HepG2 (cell line): ENCODE results near the gene TMEM127. TPM values are rescaled to one million over a fixed set of nuclear protein-coding genes. Genes with fewer than 3 reads are reported as not detected.

Experiments
- ATAC-seq: fragments of 200-7000 bp; cut with Tn5 transposase; 3 replicates; pipeline ENCODE4 v1.9.1; 2020; ENCODE audit warnings: mild to moderate bottlenecking, moderate library complexity
- BruUV-seq: library from RNA; stranded (reverse); fragments of 400-500 nt; replicated peaks from 2 replicates; lab custom pipeline; 2021; lab: Mats Ljungman, UMichigan
- CTCF ChIA-PET: fragments of 300-600 bp; formaldehyde crosslinking; extraction: SDS; loops from one replicate; lab custom pipeline; 2021; ENCODE audit warnings: low total read pairs, inconsistent platforms, low intra/inter-chr PET ratio; lab: Yijun Ruan, JAX
- POLR2A ChIA-PET: fragments of 350-600 bp; sonication (Branson Sonifier 250); formaldehyde crosslinking; loops from one replicate; lab custom pipeline; 2020; ENCODE audit warnings: antibody characterized with exemption, inconsistent platforms; lab: Yijun Ruan, JAX
- DNase-seq: peaks from one replicate; pipeline ENCODE4 v3.0.0-alpha.2; 2015; ENCODE audit warnings: low spot score
- FAIRE-seq: peaks from 3 replicates; lab custom pipeline; 2011; peaks lifted over from hg19 to GRCh38; lab: Jason Lieb, UNC
- H2AFZ ChIP-seq: one replicate; pipeline ENCODE4 v1.6.1; 2011; ENCODE audit warnings: low read length, inconsistent platforms
- H3K27ac ChIP-seq: fragments of 300-600 bp; 3 replicates; pipeline ENCODE4 v1.8.0; 2011; ENCODE audit warnings: mixed run types, mild to moderate bottlenecking, mixed read lengths, low read length, inconsistent platforms; ENCODE audit not compliant: insufficient read depth; ENCODE audit errors: extremely low read length
- H3K27me3 ChIP-seq, 2 experiments: fragments of 200-600 bp in 1 of 2; 2 replicates in 1 of 2; 3 replicates in 1 of 2; pipeline versions ENCODE4 v1.6.0 to v1.8.0; 2011; ENCODE audit warnings: low read length in 2 of 2, mild to moderate bottlenecking in 2 of 2, moderate library complexity in 2 of 2, inconsistent platforms in 1 of 2; ENCODE audit not compliant: insufficient read depth in 2 of 2, control insufficient read depth in 1 of 2
- H3K36me3 ChIP-seq, 2 experiments: fragments of 200-600 bp in 1 of 2; replicated peaks in 1 of 2; 2 replicates in 1 of 2; 3 replicates in 1 of 2; pipeline versions ENCODE4 v1.5.1 to v1.8.0; 2011; ENCODE audit warnings: low read length in 2 of 2, inconsistent platforms in 1 of 2; ENCODE audit not compliant: insufficient read depth in 2 of 2, control insufficient read depth in 1 of 2
- H3K4me1 ChIP-seq: 2 replicates; pipeline ENCODE4 v1.5.1; 2012; ENCODE audit warnings: low read length, inconsistent platforms; ENCODE audit not compliant: insufficient read depth
- H3K4me2 ChIP-seq: 2 replicates; pipeline ENCODE4 v1.6.0; 2011; ENCODE audit warnings: low read depth, low read length, inconsistent platforms
- H3K4me3 ChIP-seq, 3 experiments: fragments of 200-600 bp in 1 of 3; sonication (generic), shearing (Covaris generic) in 1 of 3; replicated peaks in 1 of 3; 2 replicates each; pipeline ENCODE4 v1.5.1; 2011 to 2016; ENCODE audit warnings: low read length in 3 of 3, inconsistent platforms in 2 of 3, low read depth in 2 of 3, mild to moderate bottlenecking in 2 of 3, control low read depth in 1 of 3, mixed read lengths in 1 of 3; ENCODE audit not compliant: insufficient read depth in 1 of 3
- H3K79me2 ChIP-seq: one replicate; pipeline ENCODE4 v1.6.1; 2011; ENCODE audit warnings: low read length, inconsistent platforms; ENCODE audit not compliant: insufficient read depth
- H3K9ac ChIP-seq: 2 replicates; pipeline ENCODE4 v1.6.0; 2011; ENCODE audit warnings: mild to moderate bottlenecking, low read depth, low read length, inconsistent platforms; ENCODE audit not compliant: insufficient read depth
- H3K9me3 ChIP-seq: 2 replicates; pipeline ENCODE4 v1.5.1; 2012; ENCODE audit warnings: mild to moderate bottlenecking, low read length
- H4K20me1 ChIP-seq: 2 replicates; pipeline ENCODE4 v1.6.0; 2011; ENCODE audit warnings: inconsistent platforms, mild to moderate bottlenecking, low read length, moderate library complexity; ENCODE audit not compliant: insufficient read depth
- ARID2 ChIP-seq: sonication (generic); formaldehyde crosslinking; IDR thresholded peaks from 2 replicates; pipeline ENCODE4 v1.8.1; 2022; ENCODE audit warnings: mild to moderate bottlenecking, missing genetic modification reagents, borderline replicate concordance
- ATF1 ChIP-seq: IDR thresholded peaks from 2 replicates; pipeline ENCODE4 v1.6.1; 2016; ENCODE audit warnings: mild to moderate bottlenecking, control low read depth
- CREB1 ChIP-seq, 2 experiments: fragments of 450-650 bp in 1 of 2; IDR thresholded peaks; 2 replicates each; pipeline ENCODE4 v1.6.1; 2016 to 2017; ENCODE audit warnings: control low read depth in 1 of 2, mild to moderate bottlenecking in 1 of 2, missing compliant biosample characterization in 1 of 2, missing genetic modification characterization in 1 of 2
- MAFF ChIP-seq: IDR thresholded peaks from 2 replicates; pipeline ENCODE4 v1.6.1; 2011; ENCODE audit warnings: low read depth, low read length, improper control_type of control experiment
- MAFK ChIP-seq, 2 experiments: IDR thresholded peaks in 1 of 2; conservative IDR thresholded peaks in 1 of 2; 2 replicates each; pipeline ENCODE4 v1.6.1; 2011; ENCODE audit warnings: improper control_type of control experiment in 2 of 2, low read length in 2 of 2
- POGK ChIP-seq: sonication (generic); formaldehyde crosslinking; conservative IDR thresholded peaks from 2 replicates; pipeline ENCODE4 v1.8.0; 2022; ENCODE audit warnings: mild to moderate bottlenecking, moderate library complexity, missing genetic modification reagents
- POLR2A ChIP-seq, 2 experiments: IDR thresholded peaks; 2 replicates each; pipeline ENCODE4 v1.6.1; 2011; ENCODE audit warnings: low read depth in 2 of 2, low read length in 2 of 2, mild to moderate bottlenecking in 1 of 2, moderate library complexity in 1 of 2; ENCODE audit not compliant: insufficient read depth in 1 of 2
- RNF219 ChIP-seq: sonication (generic); formaldehyde crosslinking; IDR thresholded peaks from 2 replicates; pipeline ENCODE4 v1.5.0; 2020; ENCODE audit warnings: mild to moderate bottlenecking, missing genetic modification reagents
- ZNF143 ChIP-seq: sonication (generic); formaldehyde crosslinking; IDR thresholded peaks from 2 replicates; pipeline ENCODE4 v1.4.0; 2020; ENCODE audit warnings: missing genetic modification reagents
- ZNF33A ChIP-seq: sonication (generic); formaldehyde crosslinking; IDR thresholded peaks from 2 replicates; pipeline ENCODE4 v1.5.1; 2020; ENCODE audit warnings: missing genetic modification reagents, mild to moderate bottlenecking, moderate library complexity, borderline replicate concordance
- ZNF382 ChIP-seq: sonication (generic); formaldehyde crosslinking; IDR thresholded peaks from 2 replicates; pipeline ENCODE4 v1.5.0; 2020; ENCODE audit warnings: missing genetic modification reagents, mild to moderate bottlenecking, borderline replicate concordance
- ZNF678 ChIP-seq: sonication (generic); formaldehyde crosslinking; IDR thresholded peaks from 2 replicates; pipeline ENCODE4 v1.4.0; 2020; ENCODE audit warnings: mild to moderate bottlenecking, missing genetic modification reagents
- ZNF800 ChIP-seq: sonication (generic); formaldehyde crosslinking; IDR thresholded peaks from 2 replicates; pipeline ENCODE4 v1.4.0; 2020; ENCODE audit warnings: missing genetic modification reagents
- WGBS: methylation state at CpG from one replicate; pipeline ENCODE4 v1.1.6; 2017; ENCODE audit warnings: low lambda C conversion rate; 5-methylcytosine and 5-hydroxymethylcytosine counted together
- in situ Hi-C: cut with HindIII; loops from 2 replicates; pipeline ENCODE4 v1.10.0; 2017; ENCODE audit warnings: low pct_unique_long_range_greater_than_20kb; ENCODE audit not compliant: extremely low pct_ligation_motif_present
- intact Hi-C: fragments of 100-400 bp; cut with micrococcal nuclease; formaldehyde crosslinking; loops from one replicate; pipeline ENCODE4 v1.10.0; 2022; ENCODE audit not compliant: unreplicated experiment
- polyA plus RNA-seq, 8 experiments: library from polyadenylated mRNA; depleted of rRNA in 3 of 8; stranded (reverse) in 7 of 8; unstranded in 1 of 8; fragments of >200 nt; fragmentation: Illumina TruSeq in 4 of 8; extraction: Trizol in 4 of 8; gene quantifications; 2 replicates each; pipeline versions ENCODE4 v1.2.1 to v1.2.3, GENCODE V29; 2011 to 2016; ENCODE audit warnings: low read depth in 4 of 8, missing spikeins in 1 of 8, mixed read lengths in 1 of 8; ENCODE audit not compliant: insufficient read depth in 1 of 8
- total RNA-seq, 5 experiments: library from RNA; depleted of rRNA; stranded (reverse); fragments of >200 nt; fragmentation: Illumina TruSeq; extraction: Trizol; gene quantifications; 2 replicates each; pipeline ENCODE4 v1.2.3, GENCODE V29; 2016; ENCODE audit warnings: low read depth in 1 of 5
- TF ChIP-seq, protein P1 (sequence below): sonication (generic); formaldehyde crosslinking; conservative IDR thresholded peaks from 2 replicates; pipeline ENCODE4 v1.5.0; 2020; ENCODE audit warnings: missing genetic modification reagents

The TMEM127 gene
- total and polyA plus RNA-seq, 2 of the 13 experiments (the other 11 are each of a cell fraction or from before 2014, with no cell fraction given), result 21.5 to 33.9 TPM

DNA sequence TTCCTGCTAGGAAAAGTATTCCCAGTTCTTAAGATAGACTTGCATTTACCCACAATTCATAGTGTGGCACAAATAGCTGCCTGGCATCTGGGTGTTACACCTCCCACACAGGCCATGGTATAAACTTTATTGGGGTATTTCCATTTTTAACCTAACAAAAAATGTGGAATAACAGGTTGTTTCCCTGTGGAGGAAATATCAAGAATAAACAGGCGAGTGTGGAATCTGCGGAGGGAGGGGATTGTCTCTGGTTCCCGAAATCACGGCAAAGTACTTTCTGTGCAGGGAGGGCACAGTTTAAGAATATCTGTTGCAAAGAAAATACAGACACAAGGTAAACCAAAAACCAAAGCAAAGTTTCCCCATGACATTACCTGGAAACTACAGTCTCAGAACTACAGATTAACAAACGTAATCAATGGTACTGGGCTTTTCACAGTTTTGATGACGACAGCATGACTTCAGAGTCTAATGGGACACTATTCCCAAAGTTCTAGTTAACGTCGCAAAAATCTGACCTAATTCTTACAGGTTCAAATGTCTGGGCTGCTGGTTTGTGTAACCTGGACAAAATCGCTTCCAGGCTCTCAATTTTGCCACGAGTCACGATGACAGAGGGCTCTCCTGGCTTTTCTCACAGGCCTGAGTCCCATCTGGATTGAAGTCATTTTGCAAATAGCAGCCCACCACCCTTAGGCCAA is 58.6 kb downstream of the TMEM127 start:
- in situ Hi-C loops, result loop anchor here (5.0 kb wide), 1 partner anchor 55 kb away; no protein-coding TSS in a partner anchor
- FAIRE-seq, result peak; percentile 53
- Histone ChIP-seq H3K27ac (peak overlapping the region; percentile 99), H3K9ac (peak overlapping the region; percentile 99), H3K4me2 (peak overlapping the region; percentile 90), H3K36me3 (peaks cover 3 to 11% of the 10 kb centered on the region in 2 experiments; a peak in 2 of 5 replicates), H4K20me1 (peaks cover 57% of the 10 kb centered on the region), H3K4me3 (peak overlapping the region; percentile 84 to 96 (median 91)), H3K4me1 (peaks cover 75% of the 10 kb centered on the region), H3K27me3 (no peaks in the 10 kb centered on the region; a peak in 1 of 5 replicates), H3K9me3 (no peaks in the 10 kb centered on the region), H2AFZ (no peak overlapping the region), H3K79me2 (peaks cover 74% of the 10 kb centered on the region)
- no peak for DNase-seq
- WGBS, result 2% methylated on average over 11 of the region's 11 CpGs
- no peak for ATAC-seq
- TSS peak; percentile 67 for BruUV-seq
- intact Hi-C loops, result loop anchor here (10.0 kb wide), 1 partner anchor 118 kb away; the partner anchor contains the start of gene ITPRIPL1
- ChIA-PET CTCF (interaction anchor here (1.3 kb wide), 1 partner anchor 53 kb away, joined by 3 read pairs; no protein-coding TSS in a partner anchor), POLR2A (interaction anchor here (1.3 to 4.2 kb wide), 4 partner anchors 18 to 98 kb away, joined by 4 to 91 read pairs (median 10); partner anchors contain the start of gene SNRNP200)
- TF ChIP-seq ZNF33A, result 0 out of 2 replicates have a peak, but pooled peaks have one; percentile 1
- 0 out of 2 replicates have a peak, but pooled peaks have one; percentile 38 for TF ChIP-seq ZNF382 (CRISPR knock-in tag)
- TF ChIP-seq ATF1, result peak; percentile 45; the same call in 1 of the 2 replicates
- TF ChIP-seq ZNF143 (CRISPR knock-in tag), result peak; percentile 17; the same call in 1 of the 2 replicates
- peak; percentile 64 for TF ChIP-seq MAFF
- TF ChIP-seq, protein P1, sequence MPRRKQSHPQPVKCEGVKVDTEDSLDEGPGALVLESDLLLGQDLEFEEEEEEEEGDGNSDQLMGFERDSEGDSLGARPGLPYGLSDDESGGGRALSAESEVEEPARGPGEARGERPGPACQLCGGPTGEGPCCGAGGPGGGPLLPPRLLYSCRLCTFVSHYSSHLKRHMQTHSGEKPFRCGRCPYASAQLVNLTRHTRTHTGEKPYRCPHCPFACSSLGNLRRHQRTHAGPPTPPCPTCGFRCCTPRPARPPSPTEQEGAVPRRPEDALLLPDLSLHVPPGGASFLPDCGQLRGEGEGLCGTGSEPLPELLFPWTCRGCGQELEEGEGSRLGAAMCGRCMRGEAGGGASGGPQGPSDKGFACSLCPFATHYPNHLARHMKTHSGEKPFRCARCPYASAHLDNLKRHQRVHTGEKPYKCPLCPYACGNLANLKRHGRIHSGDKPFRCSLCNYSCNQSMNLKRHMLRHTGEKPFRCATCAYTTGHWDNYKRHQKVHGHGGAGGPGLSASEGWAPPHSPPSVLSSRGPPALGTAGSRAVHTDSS (CRISPR knock-in tag), result no peak
- peak in 1 of 2 experiments; percentile 20; a peak in 1 of 4 replicates for TF ChIP-seq POLR2A (IDR thresholded peaks at IDR 0.05; ENCODE audit: insufficient read depth in 1 of 2, low read depth in 2 of 2, low read length in 2 of 2)
- TF ChIP-seq POGK (CRISPR knock-in tag), result no peak
- TF ChIP-seq RNF219, result 0 out of 2 replicates have a peak, but pooled peaks have one; percentile 47
- no peak for TF ChIP-seq ZNF678 (CRISPR knock-in tag)
- peak; percentile 56 to 59 for TF ChIP-seq MAFK (conservative IDR thresholded peaks at IDR 0.05 in 1 of 2, IDR thresholded peaks at IDR 0.05 in 1 of 2; ENCODE audit: low read length in 2 of 2)
- peak; percentile 84 for TF ChIP-seq CREB1 (IDR thresholded peaks at IDR 0.05)
- TF ChIP-seq CREB1 (CRISPR knock-in tag; IDR thresholded peaks at IDR 0.05), result peak; percentile 26; the same call in 1 of the 2 replicates
- TF ChIP-seq ZNF800 (CRISPR knock-in tag), result 0 out of 2 replicates have a peak, but pooled peaks have one; percentile 10
- TF ChIP-seq ARID2 (CRISPR knock-in tag), result 0 out of 2 replicates have a peak, but pooled peaks have one; percentile 6
